Mucosa of descending colon (tissue), 3 donors: ENCODE data around the gene VSIG8. TPM values are rescaled to one million over a fixed set of nuclear protein-coding genes. Genes with fewer than 3 reads are reported as not detected.

Source experiments
- ATAC-seq: fragments of 200-7000 bp; cut with Tn5 transposase; one replicate; pipeline ENCODE4 v1.9.1; 2020; ENCODE audit warnings: mild to moderate bottlenecking, moderate library complexity
- DNase-seq, 3 donors: peaks; one replicate each; pipeline ENCODE4 v3.0.0-alpha.2; 2020
- H3K36me3 ChIP-seq: fragments of 200-600 bp; one replicate; pipeline ENCODE4 v1.8.0; 2021; ENCODE audit warnings: low read depth, mild to moderate bottlenecking
- H3K4me1 ChIP-seq: fragments of 200-600 bp; one replicate; pipeline ENCODE4 v1.8.0; 2021; ENCODE audit warnings: low read depth, mild to moderate bottlenecking
- H3K4me3 ChIP-seq: fragments of 200-600 bp; one replicate; pipeline ENCODE4 v1.8.0; 2021; ENCODE audit warnings: mild to moderate bottlenecking
- H3K9me3 ChIP-seq: fragments of 200-600 bp; one replicate; pipeline ENCODE4 v1.8.0; 2021; ENCODE audit warnings: mild to moderate bottlenecking
- intact Hi-C, 2 donors: fragments of 100-400 bp; cut with DNase I in 1 of 2; cut with micrococcal nuclease in 1 of 2; formaldehyde crosslinking; loops; one replicate each; pipeline versions ENCODE4 v1.11.0 to v1.11.1; 2022; cut with DNase I, micrococcal nuclease
- total RNA-seq, 3 donors: library from RNA; stranded (reverse); fragmentation: NEBNext Ultra II Directional in 2 of 3; extraction: Animal tissue kit (Norgen Biotek cat#: 25700) in 2 of 3; gene quantifications; one replicate each; pipeline versions ENCODE4 v1.2.1 to v1.2.4, GENCODE V29; 2021 to 2023
- TF ChIP-seq, protein P1 (sequence below): fragments of 200-600 bp; IDR thresholded peaks from one replicate; pipeline ENCODE4 v1.8.0; 2022; ENCODE audit warnings: antibody characterized with exemption, mild to moderate bottlenecking
- donor health status: DM: no; HTN: no; CAD: no; lungs with moderate emphysema.
- donor health status: DM: no; HTN: no; CAD: no.
- donor health status: DM: no; HTN: yes; CAD: no.

Gene VSIG8
- total RNA-seq, 3 donors from 2014 or later: not detected

- ATAC-seq: peak; percentile 95
- intact Hi-C loops: no loop called here
- Histone ChIP-seq H3K9me3 (no peaks in the 10 kb centered on the region), H3K4me1 (peaks cover 17% of the 10 kb centered on the region), H3K4me3 (no peak overlapping the region), H3K36me3 (no peaks in the 10 kb centered on the region)
- TF ChIP-seq, protein P1, sequence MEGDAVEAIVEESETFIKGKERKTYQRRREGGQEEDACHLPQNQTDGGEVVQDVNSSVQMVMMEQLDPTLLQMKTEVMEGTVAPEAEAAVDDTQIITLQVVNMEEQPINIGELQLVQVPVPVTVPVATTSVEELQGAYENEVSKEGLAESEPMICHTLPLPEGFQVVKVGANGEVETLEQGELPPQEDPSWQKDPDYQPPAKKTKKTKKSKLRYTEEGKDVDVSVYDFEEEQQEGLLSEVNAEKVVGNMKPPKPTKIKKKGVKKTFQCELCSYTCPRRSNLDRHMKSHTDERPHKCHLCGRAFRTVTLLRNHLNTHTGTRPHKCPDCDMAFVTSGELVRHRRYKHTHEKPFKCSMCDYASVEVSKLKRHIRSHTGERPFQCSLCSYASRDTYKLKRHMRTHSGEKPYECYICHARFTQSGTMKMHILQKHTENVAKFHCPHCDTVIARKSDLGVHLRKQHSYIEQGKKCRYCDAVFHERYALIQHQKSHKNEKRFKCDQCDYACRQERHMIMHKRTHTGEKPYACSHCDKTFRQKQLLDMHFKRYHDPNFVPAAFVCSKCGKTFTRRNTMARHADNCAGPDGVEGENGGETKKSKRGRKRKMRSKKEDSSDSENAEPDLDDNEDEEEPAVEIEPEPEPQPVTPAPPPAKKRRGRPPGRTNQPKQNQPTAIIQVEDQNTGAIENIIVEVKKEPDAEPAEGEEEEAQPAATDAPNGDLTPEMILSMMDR: no peak
- DNase-seq: peak; percentile 96 to 99 (median 97)
These were observed 19.4 kb upstream of the VSIG8 start for GRCh38 chr1:159881622-159882526.

GRCh38 chr1:159880430-159880829 lies 18.0 kb upstream of the VSIG8 start:
- peaks cover 17% of the 10 kb centered on the region for H3K4me1 ChIP-seq

GRCh38 chr1:159879977-159880376 lies 17.5 kb upstream of the VSIG8 start:
- TF ChIP-seq, protein P1: no peak
- Histone ChIP-seq H3K36me3 (no peaks in the 10 kb centered on the region), H3K4me1 (peaks cover 17% of the 10 kb centered on the region), H3K9me3 (no peaks in the 10 kb centered on the region), H3K4me3 (no peak overlapping the region)
- DNase-seq: no peak
- intact Hi-C loops: no loop called here
- ATAC-seq: no peak

More at GRCh38 chr1:159880430-159880829, 18.0 kb upstream of the VSIG8 start:
- DNase-seq (no peak), ATAC-seq (no peak)
- Histone ChIP-seq H3K4me3 (no peak overlapping the region), H3K9me3 (no peaks in the 10 kb centered on the region), H3K36me3 (no peaks in the 10 kb centered on the region)
- intact Hi-C loops: no loop called here
- TF ChIP-seq, protein P1: no peak

GRCh38 chr1:159879136-159879535 lies 16.7 kb upstream of the VSIG8 start:
- Histone ChIP-seq H3K36me3 (no peaks in the 10 kb centered on the region), H3K4me1 (peaks cover 17% of the 10 kb centered on the region), H3K4me3 (no peak overlapping the region), H3K9me3 (no peaks in the 10 kb centered on the region)
- ATAC-seq (no peak), DNase-seq (no peak)
- TF ChIP-seq, protein P1: no peak
- intact Hi-C loops: no loop called here

DNA sequence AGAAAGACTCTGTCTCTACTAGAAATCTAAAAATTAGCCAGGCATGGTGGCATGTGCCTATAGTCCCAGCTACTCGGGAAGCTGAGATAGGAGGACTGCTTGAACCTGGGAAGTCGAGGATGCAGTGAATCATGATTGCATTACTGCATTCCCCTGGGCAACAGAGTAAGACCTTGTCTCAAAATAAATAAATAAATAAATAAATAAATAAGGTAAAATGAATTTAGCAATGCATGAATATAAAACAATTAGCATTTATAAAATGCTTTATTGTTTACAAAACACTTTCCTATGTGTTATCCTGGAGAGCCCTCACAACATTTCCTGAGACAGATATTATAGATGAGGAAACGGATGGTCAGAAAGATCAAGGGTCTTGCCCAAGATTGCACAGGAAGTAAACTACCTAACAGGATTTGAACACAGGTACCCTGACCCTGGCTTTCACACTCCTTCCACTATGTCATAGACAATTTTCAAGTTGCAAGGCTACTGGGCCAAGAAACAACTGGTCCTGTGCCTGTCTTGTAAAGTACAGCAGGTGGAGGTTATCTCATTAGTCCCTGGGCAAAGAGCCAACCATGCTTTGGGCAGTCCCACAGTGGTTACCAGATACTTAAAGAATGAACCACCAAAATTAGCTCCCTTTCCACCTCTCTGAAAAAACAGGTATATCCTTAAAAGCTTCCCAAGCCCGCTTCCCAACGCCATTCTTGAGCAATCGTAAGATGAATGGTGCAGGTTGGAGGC lies 15.4 kb upstream of the VSIG8 start:
- peaks cover 13% of the 10 kb centered on the region for H3K4me1 ChIP-seq
- no peaks in the 10 kb centered on the region for H3K9me3 ChIP-seq
- DNase-seq (no peak), ATAC-seq (no peak)
- TF ChIP-seq, protein P1: no peak
- intact Hi-C loops: no loop called here
- no peak overlapping the region for H3K4me3 ChIP-seq
- no peaks in the 10 kb centered on the region for H3K36me3 ChIP-seq
